ENCODE results near the gene FARSA. TPM values are rescaled to one million over a fixed set of nuclear protein-coding genes. Genes with fewer than 3 reads are reported as not detected.

Gene FARSA
- polyA plus RNA-seq, 3 donors: 29.0 to 49.2 (median 47.9) TPM

GRCh38 chr19:12884202-12884601, 49.3 kb downstream of the FARSA start:
- peaks cover 4 to 21% of the 10 kb centered on the region in 2 donors for H3K9me3 ChIP-seq (replicated peaks in 1 of 2; ENCODE audit: control insufficient read depth in 1 of 2, insufficient read depth in 1 of 2, low read length in 2 of 2)
- H3K36me3 ChIP-seq (replicated peaks in 1 of 2; ENCODE audit: control insufficient read depth in 1 of 2, insufficient read depth in 2 of 2, low read length in 2 of 2): no peaks in the 10 kb centered on the region
- peak overlapping the region; percentile 70 for H3K4me2 ChIP-seq (replicated peaks; ENCODE audit: extremely low read depth, low read length, poor library complexity, severe bottlenecking)
- 100% methylated on average over 1 of the region's 3 CpGs for WGBS (ENCODE audit: insufficient coverage)
- peak overlapping the region; percentile 41 for H3K9ac ChIP-seq (ENCODE audit: insufficient read depth, low read length, poor library complexity, severe bottlenecking)
- Mint-ChIP-seq H3K4me3 (peak overlapping the region in 1 of 2 donors; percentile 51), H3K27me3 (ENCODE audit: low read depth in 3 of 3) (peaks cover 7 to 25% (median 18%) of the 10 kb centered on the region in 3 donors), H3K36me3 (no peaks in the 10 kb centered on the region), H3K4me1 (peaks cover 55% of the 10 kb centered on the region), H3K9me3 (peaks cover 8 to 32% (median 18%) of the 10 kb centered on the region in 7 donors), H3K27ac (peak overlapping the region; percentile 97 to 98 (median 98))
- no peaks in the 10 kb centered on the region for H3K79me2 ChIP-seq (ENCODE audit: insufficient read depth, low read length)
- peaks cover 5% of the 10 kb centered on the region for H4K20me1 ChIP-seq (ENCODE audit: insufficient read depth, low read length)
- peaks cover 59 to 69% of the 10 kb centered on the region in 2 donors for H3K4me1 ChIP-seq (ENCODE audit: control insufficient read depth in 1 of 2, insufficient read depth in 2 of 2, low read length in 2 of 2)
- H2AFZ ChIP-seq (ENCODE audit: insufficient read depth, low read depth, low read length, poor library complexity, severe bottlenecking): peak overlapping the region; percentile 87
- H3K27ac ChIP-seq (ENCODE audit: low read depth in 1 of 2, low read length in 2 of 2): peak overlapping the region; percentile 90 to 94
- H3K27me3 ChIP-seq (ENCODE audit: control insufficient read depth in 2 of 2, insufficient read depth in 2 of 2, low read length in 2 of 2): peaks cover 0 to 6% of the 10 kb centered on the region in 2 donors
- TF ChIP-seq, protein P1, sequence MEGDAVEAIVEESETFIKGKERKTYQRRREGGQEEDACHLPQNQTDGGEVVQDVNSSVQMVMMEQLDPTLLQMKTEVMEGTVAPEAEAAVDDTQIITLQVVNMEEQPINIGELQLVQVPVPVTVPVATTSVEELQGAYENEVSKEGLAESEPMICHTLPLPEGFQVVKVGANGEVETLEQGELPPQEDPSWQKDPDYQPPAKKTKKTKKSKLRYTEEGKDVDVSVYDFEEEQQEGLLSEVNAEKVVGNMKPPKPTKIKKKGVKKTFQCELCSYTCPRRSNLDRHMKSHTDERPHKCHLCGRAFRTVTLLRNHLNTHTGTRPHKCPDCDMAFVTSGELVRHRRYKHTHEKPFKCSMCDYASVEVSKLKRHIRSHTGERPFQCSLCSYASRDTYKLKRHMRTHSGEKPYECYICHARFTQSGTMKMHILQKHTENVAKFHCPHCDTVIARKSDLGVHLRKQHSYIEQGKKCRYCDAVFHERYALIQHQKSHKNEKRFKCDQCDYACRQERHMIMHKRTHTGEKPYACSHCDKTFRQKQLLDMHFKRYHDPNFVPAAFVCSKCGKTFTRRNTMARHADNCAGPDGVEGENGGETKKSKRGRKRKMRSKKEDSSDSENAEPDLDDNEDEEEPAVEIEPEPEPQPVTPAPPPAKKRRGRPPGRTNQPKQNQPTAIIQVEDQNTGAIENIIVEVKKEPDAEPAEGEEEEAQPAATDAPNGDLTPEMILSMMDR (IDR thresholded peaks at IDR 0.05): no peak
- intact Hi-C loops (cut with micrococcal nuclease): loop anchor here in 1 of 2 donors (10.0 kb wide), 2 partner anchors 51 to 81 kb away; partner anchors contain the start of genes CALR, DAND5 and FARSA
- no peak for DNase-seq
- H3K4me3 ChIP-seq (replicated peaks in 1 of 3; ENCODE audit: low read depth in 2 of 3, low read length in 3 of 3): peak overlapping the region in 1 of 3 experiments; percentile 69

DNA sequence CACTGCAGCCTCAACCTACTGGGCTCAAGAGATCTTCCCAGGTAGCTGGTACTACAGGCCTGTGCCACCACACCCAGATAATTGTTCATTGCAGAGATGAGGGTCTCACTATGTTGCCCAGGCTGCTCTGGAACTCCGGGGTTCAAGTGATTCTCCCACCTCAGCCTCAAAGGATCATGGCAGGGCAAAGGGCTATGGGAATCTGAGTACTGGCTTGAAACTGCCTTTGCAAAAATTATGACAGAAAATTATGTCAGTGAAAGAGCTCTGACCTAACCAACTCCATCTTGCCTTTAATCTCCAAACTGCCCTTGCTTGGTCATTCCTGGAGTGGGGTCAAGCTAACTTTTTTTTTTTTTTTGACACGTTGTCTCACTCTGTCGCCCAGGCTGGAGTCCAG, 50.9 kb downstream of the FARSA start:
- peaks cover 4 to 21% of the 10 kb centered on the region in 2 donors for H3K9me3 ChIP-seq (replicated peaks in 1 of 2; ENCODE audit: control insufficient read depth in 1 of 2, insufficient read depth in 1 of 2, low read length in 2 of 2)
- no peak overlapping the region for H2AFZ ChIP-seq (ENCODE audit: insufficient read depth, low read depth, low read length, poor library complexity, severe bottlenecking)
- peaks cover 15% of the 10 kb centered on the region for H4K20me1 ChIP-seq (ENCODE audit: insufficient read depth, low read length)
- H3K4me1 ChIP-seq (ENCODE audit: control insufficient read depth in 1 of 2, insufficient read depth in 2 of 2, low read length in 2 of 2): peaks cover 59 to 69% of the 10 kb centered on the region in 2 donors
- H3K36me3 ChIP-seq (replicated peaks in 1 of 2; ENCODE audit: control insufficient read depth in 1 of 2, insufficient read depth in 2 of 2, low read length in 2 of 2): peaks cover 0 to 11% of the 10 kb centered on the region in 2 donors
- H3K27ac ChIP-seq (ENCODE audit: low read depth in 1 of 2, low read length in 2 of 2): peak overlapping the region; percentile 90 to 94
- TF ChIP-seq, protein P1 (IDR thresholded peaks at IDR 0.05): no peak
- H3K27me3 ChIP-seq (ENCODE audit: control insufficient read depth in 2 of 2, insufficient read depth in 2 of 2, low read length in 2 of 2): peaks cover 0 to 6% of the 10 kb centered on the region in 2 donors
- peaks cover 7 to 25% (median 18%) of the 10 kb centered on the region in 3 donors for H3K27me3 Mint-ChIP-seq (ENCODE audit: low read depth in 3 of 3)
- peaks cover 8 to 32% (median 18%) of the 10 kb centered on the region in 7 donors for H3K9me3 Mint-ChIP-seq
- H3K4me1 Mint-ChIP-seq: peaks cover 55% of the 10 kb centered on the region
- peak overlapping the region; percentile 43 for H3K4me2 ChIP-seq (replicated peaks; ENCODE audit: extremely low read depth, low read length, poor library complexity, severe bottlenecking)
- DNase-seq: no peak
- H3K9ac ChIP-seq (ENCODE audit: insufficient read depth, low read length, poor library complexity, severe bottlenecking): peak overlapping the region; percentile 41
- H3K79me2 ChIP-seq (ENCODE audit: insufficient read depth, low read length): no peaks in the 10 kb centered on the region
- peaks cover 9 to 13% of the 10 kb centered on the region in 2 donors for H3K36me3 Mint-ChIP-seq
- intact Hi-C loops (cut with micrococcal nuclease): loop anchor here in 1 of 2 donors (10.0 kb wide), 2 partner anchors 52 to 82 kb away; partner anchors contain the start of genes CALR, DAND5 and FARSA
- WGBS (ENCODE audit: insufficient coverage): 100% methylated on average over 1 of the region's 3 CpGs
- H3K4me3 Mint-ChIP-seq: no peak overlapping the region
- peak overlapping the region; percentile 97 to 98 (median 98) for H3K27ac Mint-ChIP-seq
- no peak overlapping the region for H3K4me3 ChIP-seq (replicated peaks in 1 of 3; ENCODE audit: low read depth in 2 of 3, low read length in 3 of 3)
